ENCODE measurements around the gene CGB3. TPM values are rescaled to one million over a fixed set of nuclear protein-coding genes. Genes with fewer than 3 reads are reported as not detected.
"Not testable (repeated sequence)": the region's sequence is repeated elsewhere in the genome, so short reads cannot be mapped to it uniquely, and the experiment has no call there.

The CGB3 gene
- total RNA-seq, 1 experiment from 2014 or later = not detected

DNA sequence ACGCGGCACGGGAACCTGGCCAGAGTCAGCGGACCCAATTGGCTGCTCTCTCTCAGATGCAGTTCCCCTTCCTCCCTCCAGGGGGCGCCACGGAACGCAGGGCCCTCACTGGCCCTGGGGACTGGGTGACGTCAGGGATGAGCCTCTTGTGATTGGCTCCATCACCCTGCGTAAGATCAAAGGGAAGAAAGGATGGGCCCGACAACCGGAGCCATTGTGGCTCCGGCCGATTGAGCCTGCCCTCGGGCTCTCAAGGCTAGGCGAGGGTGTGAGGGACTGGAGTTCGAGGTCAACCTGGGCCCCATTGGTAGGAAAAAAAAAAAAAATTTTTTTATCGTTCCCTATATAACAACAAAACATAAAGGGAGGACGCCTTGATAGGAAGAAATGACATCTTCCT is 12.7 kb upstream of the CGB3 start, which contains the start of gene CGB1:
Gene CGB1, minus strand, starts transcription at position 81 of the 400 bp plus-strand sequence. CDS start 184 bp downstream, outside the sequence.
- H3K4me1 ChIP-seq (ENCODE audit: insufficient read depth, low read length); H3K27me3 ChIP-seq (ENCODE audit: low read length); H3K36me3 ChIP-seq (ENCODE audit: low read depth, low read length); H3K79me2 ChIP-seq (ENCODE audit: low read length); H2AFZ ChIP-seq (ENCODE audit: low read length); H3F3A ChIP-seq (ENCODE audit: low read length, unreplicated experiment); H3K9me2 ChIP-seq (replicated peaks; ENCODE audit: low read length); ATAC-seq; H3K9ac ChIP-seq (ENCODE audit: low read length); BruUV-seq (replicated peaks); POLR2A ChIA-PET (ENCODE audit: unreplicated experiment); H3K9me3 ChIP-seq (ENCODE audit: low read length); H3K4me2 ChIP-seq (ENCODE audit: low read length); intact Hi-C loops (cut with micrococcal nuclease); CTCF ChIA-PET; H3K27ac ChIP-seq (ENCODE audit: low read length); H4K20me1 ChIP-seq (ENCODE audit: low read length); H3K4me3 ChIP-seq (ENCODE audit: low read length): not testable (repeated sequence)
- DNase-seq = peak; percentile 19
- peak; percentile 59 for TF ChIP-seq CTCF (conservative IDR thresholded peaks at IDR 0.05; ENCODE audit: low read depth, low read length)

- H4K20me1 ChIP-seq (ENCODE audit: low read length); H3K4me2 ChIP-seq (ENCODE audit: low read length); H3K4me1 ChIP-seq (ENCODE audit: insufficient read depth, low read length); ATAC-seq; DNase-seq; POLR2A ChIA-PET (ENCODE audit: unreplicated experiment); H3K27ac ChIP-seq (ENCODE audit: low read length); intact Hi-C loops (cut with micrococcal nuclease); H3F3A ChIP-seq (ENCODE audit: low read length, unreplicated experiment); H3K27me3 ChIP-seq (ENCODE audit: low read length); H3K79me2 ChIP-seq (ENCODE audit: low read length); H3K9me2 ChIP-seq (replicated peaks; ENCODE audit: low read length); H3K36me3 ChIP-seq (ENCODE audit: low read depth, low read length); CTCF ChIA-PET; H2AFZ ChIP-seq (ENCODE audit: low read length); H3K9me3 ChIP-seq (ENCODE audit: low read length); H3K4me3 ChIP-seq (ENCODE audit: low read length); BruUV-seq (replicated peaks); H3K9ac ChIP-seq (ENCODE audit: low read length): not testable (repeated sequence)
- peak; percentile 39; the same call in 1 of the 2 replicates for TF ChIP-seq CTCF (conservative IDR thresholded peaks at IDR 0.05; ENCODE audit: low read depth, low read length)
These were observed 7.6 kb upstream of the CGB3 start, which contains the start of gene CGB2 for GRCh38 chr19:49031642-49032301. TSS of gene CGB2 (plus strand) at chr19:49031890. CDS start at chr19:49032096, 206 bp downstream.

DNA sequence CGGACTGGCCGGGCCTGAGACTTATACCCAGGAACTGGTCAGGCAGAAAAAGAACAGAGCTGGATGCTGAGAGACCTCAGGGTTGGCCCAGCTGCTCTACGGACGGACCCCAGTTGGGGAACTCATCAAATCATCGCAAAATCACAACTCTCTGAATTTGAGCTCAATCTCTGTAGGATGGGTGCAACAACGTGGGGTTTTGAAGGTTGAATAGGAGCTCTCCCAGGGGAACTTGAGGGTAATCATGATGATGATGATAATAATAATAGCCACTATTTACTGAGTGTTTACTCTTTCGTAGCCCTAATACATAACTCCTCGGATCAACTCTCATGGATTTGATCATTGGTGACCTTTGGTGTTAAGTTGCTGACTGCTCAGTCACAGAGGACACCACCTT is 6.2 kb upstream of the CGB3 start:
- intact Hi-C loops (cut with micrococcal nuclease); H3K4me3 ChIP-seq (ENCODE audit: low read length); ATAC-seq; H3K4me1 ChIP-seq (ENCODE audit: insufficient read depth, low read length); CTCF ChIA-PET; H4K20me1 ChIP-seq (ENCODE audit: low read length); H3F3A ChIP-seq (ENCODE audit: low read length, unreplicated experiment); H3K9me3 ChIP-seq (ENCODE audit: low read length); H3K27ac ChIP-seq (ENCODE audit: low read length); DNase-seq; H2AFZ ChIP-seq (ENCODE audit: low read length); H3K9me2 ChIP-seq (replicated peaks; ENCODE audit: low read length); H3K4me2 ChIP-seq (ENCODE audit: low read length); H3K27me3 ChIP-seq (ENCODE audit: low read length); BruUV-seq (replicated peaks); POLR2A ChIA-PET (ENCODE audit: unreplicated experiment); H3K36me3 ChIP-seq (ENCODE audit: low read depth, low read length); H3K79me2 ChIP-seq (ENCODE audit: low read length); H3K9ac ChIP-seq (ENCODE audit: low read length): not testable (repeated sequence)

- H3K36me3 ChIP-seq (ENCODE audit: low read depth, low read length); BruUV-seq (replicated peaks); CTCF ChIA-PET; ATAC-seq; H3K4me3 ChIP-seq (ENCODE audit: low read length); intact Hi-C loops (cut with micrococcal nuclease); H3K79me2 ChIP-seq (ENCODE audit: low read length); H3F3A ChIP-seq (ENCODE audit: low read length, unreplicated experiment); POLR2A ChIA-PET (ENCODE audit: unreplicated experiment); H3K9me3 ChIP-seq (ENCODE audit: low read length); H3K9ac ChIP-seq (ENCODE audit: low read length); H3K4me1 ChIP-seq (ENCODE audit: insufficient read depth, low read length); H3K9me2 ChIP-seq (replicated peaks; ENCODE audit: low read length); H3K27ac ChIP-seq (ENCODE audit: low read length); H4K20me1 ChIP-seq (ENCODE audit: low read length); DNase-seq; H3K27me3 ChIP-seq (ENCODE audit: low read length); H3K4me2 ChIP-seq (ENCODE audit: low read length); H2AFZ ChIP-seq (ENCODE audit: low read length): not testable (repeated sequence)
These were observed 5.6 kb upstream of the CGB3 start for GRCh38 chr19:49029749-49030148.

GRCh38 chr19:49028686-49029085 is 4.6 kb upstream of the CGB3 start:
- ATAC-seq; intact Hi-C loops (cut with micrococcal nuclease); BruUV-seq (replicated peaks); H3F3A ChIP-seq (ENCODE audit: low read length, unreplicated experiment); H4K20me1 ChIP-seq (ENCODE audit: low read length); H3K27me3 ChIP-seq (ENCODE audit: low read length); H3K4me3 ChIP-seq (ENCODE audit: low read length); H2AFZ ChIP-seq (ENCODE audit: low read length); H3K79me2 ChIP-seq (ENCODE audit: low read length); H3K9me2 ChIP-seq (replicated peaks; ENCODE audit: low read length); H3K9me3 ChIP-seq (ENCODE audit: low read length); H3K4me1 ChIP-seq (ENCODE audit: insufficient read depth, low read length); DNase-seq; H3K27ac ChIP-seq (ENCODE audit: low read length); CTCF ChIA-PET; H3K36me3 ChIP-seq (ENCODE audit: low read depth, low read length); H3K4me2 ChIP-seq (ENCODE audit: low read length); H3K9ac ChIP-seq (ENCODE audit: low read length): not testable (repeated sequence)
- POLR2A ChIA-PET (ENCODE audit: unreplicated experiment) = interaction anchor here (0.7 kb wide), 1 partner anchor 211 kb away, joined by 3 read pairs; no protein-coding TSS in a partner anchor
